Stimulated activated CD4-positive, alpha-beta T cell treated with anti-CD3 and anti-CD28 coated beads, Interleukin-12 subunit alpha, Interleukin-12 subunit beta, amount 100 ng/mL, for 4 hours (primary cell): ENCODE results near the gene RAPGEF2.
"Not testable (repeated sequence)": the region's sequence is repeated elsewhere in the genome, so short reads cannot be mapped to it uniquely, and the experiment has no call there.

Experiments used
- DNase-seq: peaks from one replicate; pipeline ENCODE4 v3.0.0-alpha.2; 2020

Gene RAPGEF2

GRCh38 chr4:159341522-159341921 is 238.6 kb downstream of the RAPGEF2 start:
- no peak for DNase-seq

- no peak for DNase-seq
These were observed 239.5 kb downstream of the RAPGEF2 start for GRCh38 chr4:159342374-159342773.

GRCh38 chr4:159343116-159343515 is 240.2 kb downstream of the RAPGEF2 start:
- no peak for DNase-seq

GRCh38 chr4:159344877-159345276 is 242.0 kb downstream of the RAPGEF2 start:
- DNase-seq, result no peak

GRCh38 chr4:159346681-159347080 is 243.8 kb downstream of the RAPGEF2 start:
- no peak for DNase-seq

GRCh38 chr4:159347813-159348212 is 244.9 kb downstream of the RAPGEF2 start:
- no peak for DNase-seq

- DNase-seq, result no peak
These were observed 246.5 kb downstream of the RAPGEF2 start for GRCh38 chr4:159349332-159349731.

GRCh38 chr4:159352609-159353008 is 249.7 kb downstream of the RAPGEF2 start:
- no peak for DNase-seq

GRCh38 chr4:159353422-159354116 is 250.7 kb downstream of the RAPGEF2 start:
- no peak for DNase-seq

GRCh38 chr4:159355466-159355865 is 252.6 kb downstream of the RAPGEF2 start:
- no peak for DNase-seq

GRCh38 chr4:159357350-159357749 is 254.5 kb downstream of the RAPGEF2 start:
- no peak for DNase-seq

GRCh38 chr4:159358226-159358625 is 255.3 kb downstream of the RAPGEF2 start:
- no peak for DNase-seq

- DNase-seq, result no peak
These were observed 257.7 kb downstream of the RAPGEF2 start for GRCh38 chr4:159360549-159360948.

- no peak for DNase-seq
These were observed 260.5 kb downstream of the RAPGEF2 start for GRCh38 chr4:159363361-159363760.

- DNase-seq, result no peak
These were observed 264.3 kb downstream of the RAPGEF2 start for GRCh38 chr4:159366966-159367780.

GRCh38 chr4:159367781-159368080 is 264.9 kb downstream of the RAPGEF2 start:
- no peak for DNase-seq

GRCh38 chr4:159368320-159368719 is 265.4 kb downstream of the RAPGEF2 start:
- no peak for DNase-seq

GRCh38 chr4:159369256-159369655 is 266.4 kb downstream of the RAPGEF2 start:
- no peak for DNase-seq

- DNase-seq, result no peak
These were observed 267.4 kb downstream of the RAPGEF2 start for GRCh38 chr4:159370286-159370685.

GRCh38 chr4:159374749-159375530 is 272.1 kb downstream of the RAPGEF2 start:
- no peak for DNase-seq

- DNase-seq, result no peak
These were observed 273.4 kb downstream of the RAPGEF2 start for GRCh38 chr4:159376289-159376688.

GRCh38 chr4:159378056-159378616 is 275.3 kb downstream of the RAPGEF2 start:
- DNase-seq, result no peak

- DNase-seq, result not testable (repeated sequence)
These were observed 276.2 kb downstream of the RAPGEF2 start for GRCh38 chr4:159379064-159379463.
